Measurements from ENCODE around the gene PHF2.

DNA sequence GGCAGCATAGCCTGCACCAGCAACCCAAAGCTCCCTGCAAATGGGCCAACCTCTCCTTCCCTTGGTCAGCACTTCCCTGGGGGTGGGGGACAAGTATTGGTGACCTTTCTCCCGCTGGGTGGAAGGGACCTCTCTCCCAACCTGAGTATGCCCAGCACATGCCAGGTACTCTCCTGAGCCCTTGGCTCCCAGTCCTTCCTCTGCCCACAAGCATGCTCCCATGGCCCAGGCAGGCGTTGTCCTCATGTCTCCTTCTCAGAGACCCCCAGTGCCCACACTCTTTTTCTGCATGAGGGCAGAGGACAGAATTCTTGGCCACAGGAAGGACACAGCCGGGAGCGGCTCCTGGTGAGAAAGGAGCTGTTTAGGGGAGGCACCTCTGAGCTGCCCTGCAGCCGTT is 60.3 kb downstream of the PHF2 start:
- TF ChIP-seq CTCF (IDR thresholded peaks at IDR 0.05; ENCODE audit: insufficient read depth, low read length, poor library complexity, severe bottlenecking), result no peak
- TF ChIP-seq EZH2phosphoT487 (conservative IDR thresholded peaks at IDR 0.05; ENCODE audit: low read length), result no peak

Measured in SU-DHL-6 (cell line).